Measurements from ENCODE around the gene MED12L. TPM values are rescaled to one million over a fixed set of nuclear protein-coding genes. Genes with fewer than 3 reads are reported as not detected.

The MED12L gene
- total and polyA plus RNA-seq, 9 of the 15 experiments (the other 6 are each of a cell fraction or from before 2014, with no cell fraction given): not detected

GRCh38 chr3:151112731-151113130, 27.3 kb downstream of the MED12L start (continued):
- no peak for TF ChIP-seq GATAD2B (IDR thresholded peaks at IDR 0.05; ENCODE audit: borderline replicate concordance)
- no peak for TF ChIP-seq PRPF4 (IDR thresholded peaks at IDR 0.05; ENCODE audit: insufficient read depth, low read depth, low read length, poor library complexity, severe bottlenecking)
- no peak for TF ChIP-seq ADNP (tag; IDR thresholded peaks at IDR 0.05)

- Histone ChIP-seq H3K9ac (ENCODE audit: insufficient read depth in 1 of 2, low read depth in 2 of 2, low read length in 2 of 2) (no peak overlapping the region), H3K4me1 (replicated peaks in 1 of 2; ENCODE audit: control insufficient read depth in 2 of 2, insufficient read depth in 2 of 2, low read length in 2 of 2) (no peaks in the 10 kb centered on the region), H3K27ac (ENCODE audit: extremely low read depth, low read depth, low read length) (no peak overlapping the region), H3K9me1 (ENCODE audit: control insufficient read depth, insufficient read depth, low read length) (no peaks in the 10 kb centered on the region), H3K27me3 (ENCODE audit: control insufficient read depth in 2 of 2, insufficient read depth in 2 of 2, low read length in 2 of 2) (peaks cover 0 to 7% of the 10 kb centered on the region in 2 experiments; a peak in 2 of 5 replicates), H3K36me3 (ENCODE audit: control insufficient read depth, insufficient read depth, low read length) (no peaks in the 10 kb centered on the region), H2AFZ (ENCODE audit: low read depth, low read length) (no peak overlapping the region), H3K4me2 (ENCODE audit: insufficient read depth, low read length) (no peak overlapping the region), H3K79me2 (ENCODE audit: control insufficient read depth, insufficient read depth, low read length) (no peaks in the 10 kb centered on the region), H3K4me3 (no peak overlapping the region), H4K20me1 (replicated peaks; ENCODE audit: control insufficient read depth, insufficient read depth, low read length) (no peaks in the 10 kb centered on the region), H3K9me3 (replicated peaks; ENCODE audit: control insufficient read depth, insufficient read depth, low read depth, low read length) (no peaks in the 10 kb centered on the region)
- ChIA-PET POLR2A (interaction anchor here (0.8 to 1.2 kb wide), 2 partner anchors 10 to 12 kb away, joined by 3 read pairs; no protein-coding TSS in a partner anchor), CTCF (ENCODE audit: low intra/inter-chr PET ratio) (no interaction called here)
- no peak for FAIRE-seq
- ATAC-seq: no peak
- WGBS (ENCODE audit: insufficient coverage, low coverage, missing lambda C conversion rate): 0% methylated on average over 1 of the region's 1 CpG
- no peak for TF ChIP-seq STAT6 (CRISPR knock-in tag; IDR thresholded peaks at IDR 0.05)
- TF ChIP-seq ZNF445 (CRISPR knock-in tag; IDR thresholded peaks at IDR 0.05; ENCODE audit: low read depth): no peak
- no peak for TF ChIP-seq KHSRP (IDR thresholded peaks at IDR 0.05)
- TF ChIP-seq BRD4 (IDR thresholded peaks at IDR 0.05): no peak
- TF ChIP-seq, protein P1, sequence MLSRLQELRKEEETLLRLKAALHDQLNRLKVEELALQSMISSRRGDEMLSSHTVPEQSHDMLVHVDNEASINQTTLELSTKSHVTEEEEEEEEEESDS (CRISPR knock-in tag; IDR thresholded peaks at IDR 0.05): no peak
- no peak for TF ChIP-seq BHLHE40 (IDR thresholded peaks at IDR 0.05; ENCODE audit: low read length)
- TF ChIP-seq CREBBP (IDR thresholded peaks at IDR 0.05; ENCODE audit: low read depth, low read length): no peak
- no peak for TF ChIP-seq XRCC3 (IDR thresholded peaks at IDR 0.05)
- TF ChIP-seq ZKSCAN3 (CRISPR knock-in tag; IDR thresholded peaks at IDR 0.05): no peak
- TF ChIP-seq, protein P2, sequence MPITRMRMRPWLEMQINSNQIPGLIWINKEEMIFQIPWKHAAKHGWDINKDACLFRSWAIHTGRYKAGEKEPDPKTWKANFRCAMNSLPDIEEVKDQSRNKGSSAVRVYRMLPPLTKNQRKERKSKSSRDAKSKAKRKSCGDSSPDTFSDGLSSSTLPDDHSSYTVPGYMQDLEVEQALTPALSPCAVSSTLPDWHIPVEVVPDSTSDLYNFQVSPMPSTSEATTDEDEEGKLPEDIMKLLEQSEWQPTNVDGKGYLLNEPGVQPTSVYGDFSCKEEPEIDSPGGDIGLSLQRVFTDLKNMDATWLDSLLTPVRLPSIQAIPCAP (CRISPR knock-in tag; IDR thresholded peaks at IDR 0.05; ENCODE audit: borderline replicate concordance): no peak
- TF ChIP-seq ZNF354B (CRISPR knock-in tag; IDR thresholded peaks at IDR 0.05): no peak
- in situ Hi-C loops (cut with MboI): no loop called here
- no peak for DNase-seq (ENCODE audit: extremely low read depth in 1 of 4, low spot score in 3 of 4)
- intact Hi-C loops (cut with micrococcal nuclease): no loop called here
- no TSS peak for BruUV-seq (replicated peaks)
Measured at GRCh38 chr3:151113343-151113742, 27.9 kb downstream of the MED12L start.

All from K562 (cell line).